A673 (cell line): Measurements from ENCODE around the gene ACADVL. TPM values are rescaled to one million over a fixed set of nuclear protein-coding genes. Genes with fewer than 3 reads are reported as not detected.

Source experiments
- BruUV-seq: library from RNA; stranded (reverse); fragments of 400-500 nt; replicated peaks from 2 replicates; lab custom pipeline; 2021; lab: Mats Ljungman, UMichigan
- CTCF ChIA-PET: fragments of 300-600 bp; sonication (Branson Sonifier 250); formaldehyde crosslinking; loops from one replicate; lab custom pipeline; 2022; ENCODE audit warnings: antibody characterized with exemption; lab: Charles Lee
- POLR2A ChIA-PET: fragments of 300-600 bp; sonication (Branson Sonifier 250); formaldehyde crosslinking; loops from one replicate; lab custom pipeline; 2022; ENCODE audit warnings: antibody characterized with exemption; ENCODE audit not compliant: low non-redundant PET; lab: Charles Lee
- DNase-seq: peaks from one replicate; pipeline ENCODE4 v3.0.0-alpha.2; 2015; ENCODE audit warnings: low spot score
- H3K27ac ChIP-seq: fragments of 200-600 bp; sonication (generic); 2 replicates; pipeline ENCODE4 v1.5.1; 2016; ENCODE audit warnings: mixed run types, low read depth, mild to moderate bottlenecking, mixed read lengths, antibody characterized with exemption, low read length; ENCODE audit not compliant: poor library complexity, severe bottlenecking
- H3K27me3 ChIP-seq: fragments of 200-600 bp; sonication (generic); replicated peaks from 2 replicates; pipeline ENCODE4 v1.6.1; 2017; ENCODE audit warnings: mixed run types, low read depth, mild to moderate bottlenecking, mixed read lengths, antibody characterized with exemption, low read length; ENCODE audit not compliant: insufficient read depth, poor library complexity
- H3K36me3 ChIP-seq: fragments of 200-600 bp; sonication (generic); 2 replicates; pipeline ENCODE4 v1.6.1; 2016; ENCODE audit warnings: mixed run types, mild to moderate bottlenecking, mixed read lengths, antibody characterized with exemption, low read length; ENCODE audit not compliant: insufficient read depth, poor library complexity, severe bottlenecking
- H3K4me1 ChIP-seq: fragments of 200-600 bp; sonication (generic); 2 replicates; pipeline ENCODE4 v1.6.1; 2017; ENCODE audit warnings: mixed run types, mild to moderate bottlenecking, mixed read lengths, antibody characterized with exemption, low read length; ENCODE audit not compliant: insufficient read depth, poor library complexity, severe bottlenecking
- H3K4me3 ChIP-seq: fragments of 200-600 bp; sonication (generic); 2 replicates; pipeline ENCODE4 v1.5.1; 2016; ENCODE audit warnings: low read depth, mixed run types, mild to moderate bottlenecking, mixed read lengths, low read length; ENCODE audit not compliant: poor library complexity, severe bottlenecking
- H3K9me3 ChIP-seq: fragments of 200-600 bp; sonication (generic); 2 replicates; pipeline ENCODE4 v1.6.1; 2016; ENCODE audit warnings: mixed run types, low read depth, mild to moderate bottlenecking, mixed read lengths, antibody characterized with exemption, low read length; ENCODE audit not compliant: poor library complexity, severe bottlenecking
- EZH2 ChIP-seq: fragments of 200-600 bp; sonication (generic); IDR thresholded peaks from 2 replicates; pipeline ENCODE4 v1.6.1; 2017; ENCODE audit warnings: borderline replicate concordance, low read depth, mild to moderate bottlenecking, mixed read lengths, antibody characterized with exemption, low read length; ENCODE audit not compliant: poor library complexity, severe bottlenecking
- intact Hi-C: fragments of 100-400 bp; cut with micrococcal nuclease; formaldehyde crosslinking; loops from one replicate; pipeline ENCODE4 v1.10.0; 2022; ENCODE audit not compliant: unreplicated experiment
- microRNA-seq: library from miRNA; unstranded; fragments of <30 nt; microRNA quantifications from one replicate; pipeline ENCODE4 v1.2.0, GENCODE V29; 2021
- total RNA-seq: library from RNA; stranded (reverse); gene quantifications from 2 replicates; pipeline ENCODE4 v1.2.3, GENCODE V29; 2021
- TF ChIP-seq, protein P1 (sequence below): fragments of 300-800, 200-600 bp; sonication (generic); conservative IDR thresholded peaks from 2 replicates; pipeline ENCODE4 v1.5.1; 2017; ENCODE audit warnings: low read depth, mild to moderate bottlenecking, antibody characterized with exemption, low read length, moderate library complexity, mixed read lengths

The ACADVL gene
- total RNA-seq, 1 experiment from 2014 or later: 425 TPM

DNA sequence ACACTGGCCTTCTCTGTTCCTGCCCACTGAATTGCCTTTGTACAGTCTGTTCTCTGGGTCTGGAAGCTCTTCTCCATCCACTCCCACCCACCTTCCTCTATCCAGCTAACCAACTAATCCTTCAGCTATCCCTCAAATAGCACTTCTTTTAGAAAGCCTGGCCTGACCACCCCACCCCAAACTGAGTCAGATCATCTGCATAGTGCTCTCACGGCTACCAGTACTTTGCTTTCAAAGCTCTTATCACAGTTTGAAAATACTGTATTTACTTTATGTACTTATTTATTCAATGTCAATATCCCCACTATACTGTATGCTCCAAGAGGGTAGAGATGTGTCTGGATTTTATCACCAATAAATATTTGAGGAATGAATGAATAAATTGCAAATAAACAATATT lies 47.0 kb downstream of the ACADVL start:
- BruUV-seq: no TSS peak
- ChIA-PET POLR2A (no interaction called here), CTCF (no interaction called here)
- intact Hi-C loops: no loop called here
- H3K27me3 ChIP-seq: no peaks in the 10 kb centered on the region
- no peaks in the 10 kb centered on the region for H3K36me3 ChIP-seq
- H3K4me1 ChIP-seq: peaks cover 5% of the 10 kb centered on the region
- H3K4me3 ChIP-seq: no peak overlapping the region
- no peaks in the 10 kb centered on the region for H3K9me3 ChIP-seq
- TF ChIP-seq, protein P1, sequence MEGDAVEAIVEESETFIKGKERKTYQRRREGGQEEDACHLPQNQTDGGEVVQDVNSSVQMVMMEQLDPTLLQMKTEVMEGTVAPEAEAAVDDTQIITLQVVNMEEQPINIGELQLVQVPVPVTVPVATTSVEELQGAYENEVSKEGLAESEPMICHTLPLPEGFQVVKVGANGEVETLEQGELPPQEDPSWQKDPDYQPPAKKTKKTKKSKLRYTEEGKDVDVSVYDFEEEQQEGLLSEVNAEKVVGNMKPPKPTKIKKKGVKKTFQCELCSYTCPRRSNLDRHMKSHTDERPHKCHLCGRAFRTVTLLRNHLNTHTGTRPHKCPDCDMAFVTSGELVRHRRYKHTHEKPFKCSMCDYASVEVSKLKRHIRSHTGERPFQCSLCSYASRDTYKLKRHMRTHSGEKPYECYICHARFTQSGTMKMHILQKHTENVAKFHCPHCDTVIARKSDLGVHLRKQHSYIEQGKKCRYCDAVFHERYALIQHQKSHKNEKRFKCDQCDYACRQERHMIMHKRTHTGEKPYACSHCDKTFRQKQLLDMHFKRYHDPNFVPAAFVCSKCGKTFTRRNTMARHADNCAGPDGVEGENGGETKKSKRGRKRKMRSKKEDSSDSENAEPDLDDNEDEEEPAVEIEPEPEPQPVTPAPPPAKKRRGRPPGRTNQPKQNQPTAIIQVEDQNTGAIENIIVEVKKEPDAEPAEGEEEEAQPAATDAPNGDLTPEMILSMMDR: no peak
- TF ChIP-seq EZH2: no peak
- no peak for DNase-seq
- no peak overlapping the region for H3K27ac ChIP-seq

Small RNA genes within 50 kb of the gene (microRNA-seq; reads per million reads assigned to microRNA genes)
- 11,566 reads per million, percentile 96 among the genes with 10 or more reads in this experiment for gene MIR324

Other genes with a start within 250 kb of the ACADVL start
- gene ALOX12, start 223.9 kb upstream of the ACADVL start, total RNA-seq: not detected in 2 replicates
- gene RNASEK, start 207.3 kb upstream of the ACADVL start, total RNA-seq: 246 and 258 TPM in 2 replicates
- 0.44 and 0.58 TPM in 2 replicates for gene BCL6B, start 196.9 kb upstream of the ACADVL start, total RNA-seq
- 11.7 and 15.5 TPM in 2 replicates for gene SLC16A13, start 183.9 kb upstream of the ACADVL start, total RNA-seq
- gene SLC16A11, start 175.8 kb upstream of the ACADVL start, total RNA-seq: 0.47 and 1.3 TPM in 2 replicates
- gene CLEC10A, start 139.7 kb upstream of the ACADVL start, total RNA-seq: not detected in 2 replicates
- gene ASGR2, start 105.1 kb upstream of the ACADVL start, total RNA-seq: not detected in 2 replicates
- gene ASGR1, start 40.6 kb upstream of the ACADVL start, total RNA-seq: 6.1 and 8.0 TPM in 2 replicates
- gene DLG4, start 102 bp upstream of the ACADVL start, total RNA-seq: 74.7 and 86.6 TPM in 2 replicates
- 133 and 139 TPM in 2 replicates for gene DVL2, start 14.6 kb downstream of the ACADVL start, total RNA-seq
- 84.0 and 85.1 TPM in 2 replicates for gene PHF23, start 19.5 kb downstream of the ACADVL start, total RNA-seq
- 296 and 314 TPM in 2 replicates for gene GABARAP, start 22.5 kb downstream of the ACADVL start, total RNA-seq
- 175 and 179 TPM in 2 replicates for gene CTDNEP1, start 31.8 kb downstream of the ACADVL start, total RNA-seq
- gene ELP5, start 32.3 kb downstream of the ACADVL start, total RNA-seq: 123 and 128 TPM in 2 replicates
- gene CLDN7, start 42.5 kb downstream of the ACADVL start, total RNA-seq: 0.55 TPM in 1 of 2 replicates, not detected in the other
- gene SLC2A4, start 61.8 kb downstream of the ACADVL start, total RNA-seq: 0.67 and 1.6 TPM in 2 replicates
- 0.77 and 1.6 TPM in 2 replicates for gene YBX2, start 74.7 kb downstream of the ACADVL start, total RNA-seq
- 1,112 and 1,128 TPM in 2 replicates for gene EIF5A, start 87.7 kb downstream of the ACADVL start, total RNA-seq
- gene GPS2, start 95.4 kb downstream of the ACADVL start, total RNA-seq: 116 and 133 TPM in 2 replicates
- 81.7 and 99.5 TPM in 2 replicates for gene NEURL4, start 109.4 kb downstream of the ACADVL start, total RNA-seq
- 1.1 TPM in 2 replicates for gene ACAP1, start 116.6 kb downstream of the ACADVL start, total RNA-seq
- 3.8 TPM in 2 replicates for gene KCTD11, start 132.2 kb downstream of the ACADVL start, total RNA-seq
- not detected in 2 replicates for gene TMEM95, start 135.2 kb downstream of the ACADVL start, total RNA-seq
- 0.90 and 1.1 TPM in 2 replicates for gene TNK1, start 161.2 kb downstream of the ACADVL start, total RNA-seq
- gene PLSCR3, start 174.6 kb downstream of the ACADVL start, total RNA-seq: 15.2 and 29.3 TPM in 2 replicates
- 57.6 and 91.6 TPM in 2 replicates for gene TMEM256, start 184.2 kb downstream of the ACADVL start, total RNA-seq
- 36.9 and 60.5 TPM in 2 replicates for gene NLGN2, start 187.9 kb downstream of the ACADVL start, total RNA-seq
- gene SPEM1, start 200.4 kb downstream of the ACADVL start, total RNA-seq: 0.43 and 0.55 TPM in 2 replicates
- gene SPEM2, start 205.7 kb downstream of the ACADVL start, total RNA-seq: 0.24 TPM in 1 of 2 replicates, not detected in the other
- gene SPEM3, start 208.9 kb downstream of the ACADVL start, total RNA-seq: not detected in 2 replicates
- gene TMEM102, start 215.5 kb downstream of the ACADVL start, total RNA-seq: 3.2 and 4.7 TPM in 2 replicates
- 18.2 and 24.6 TPM in 2 replicates for gene FGF11, start 219.6 kb downstream of the ACADVL start, total RNA-seq
- 5.2 and 8.6 TPM in 2 replicates for gene CHRNB1, start 225.1 kb downstream of the ACADVL start, total RNA-seq